HG03342 (cell line): ENCODE measurements around the gene CNOT1.
"Not testable (repeated sequence)": the region's sequence is repeated elsewhere in the genome, so short reads cannot be mapped to it uniquely, and the experiment has no call there.

Experiments used
- ATAC-seq: cut with Tn5 transposase; IDR thresholded peaks from one replicate; pipeline ENCODE4 v1.9.1; 2021; ENCODE audit warnings: mild to moderate bottlenecking, moderate library complexity; ENCODE audit not compliant: unreplicated experiment

Gene CNOT1

GRCh38 chr16:58629733-58630640 lies at the start of gene CNOT1:
Gene CNOT1, minus strand, starts transcription at chr16:58629826. Its CDS starts 30,489 bp downstream, at chr16:58599337.
- ATAC-seq = peak; percentile 85

- ATAC-seq = no peak
Measured at GRCh38 chr16:58678716-58679115, 49.1 kb upstream of the CNOT1 start.

- no peak for ATAC-seq
Measured at GRCh38 chr16:58678269-58678668, 48.6 kb upstream of the CNOT1 start.

GRCh38 chr16:58670946-58671583 lies 41.4 kb upstream of the CNOT1 start:
- no peak for ATAC-seq

- ATAC-seq = no peak
Measured at GRCh38 chr16:58670177-58670576, 40.6 kb upstream of the CNOT1 start.

- no peak for ATAC-seq
Measured at GRCh38 chr16:58665200-58665599, 35.6 kb upstream of the CNOT1 start.

GRCh38 chr16:58661199-58661830 lies 31.7 kb upstream of the CNOT1 start:
- ATAC-seq = peak; percentile 71

GRCh38 chr16:58659911-58660310 lies 30.3 kb upstream of the CNOT1 start:
- not testable (repeated sequence) for ATAC-seq

GRCh38 chr16:58658796-58659211 lies 29.2 kb upstream of the CNOT1 start:
- ATAC-seq = no peak

GRCh38 chr16:58656899-58657298 lies 27.3 kb upstream of the CNOT1 start:
- ATAC-seq = no peak

GRCh38 chr16:58655215-58655596 lies 25.6 kb upstream of the CNOT1 start:
- ATAC-seq = no peak

GRCh38 chr16:58654560-58655214 lies 25.1 kb upstream of the CNOT1 start:
- no peak for ATAC-seq

- ATAC-seq = no peak
Measured at GRCh38 chr16:58652741-58653140, 23.1 kb upstream of the CNOT1 start.

GRCh38 chr16:58651965-58652348 lies 22.3 kb upstream of the CNOT1 start:
- no peak for ATAC-seq

GRCh38 chr16:58649707-58650106 lies 20.1 kb upstream of the CNOT1 start:
- ATAC-seq = no peak

GRCh38 chr16:58647107-58647506 lies 17.5 kb upstream of the CNOT1 start:
- no peak for ATAC-seq

- ATAC-seq = no peak
Measured at GRCh38 chr16:58644765-58645487, 15.3 kb upstream of the CNOT1 start.

- ATAC-seq = no peak
Measured at GRCh38 chr16:58644108-58644507, 14.5 kb upstream of the CNOT1 start.

- no peak for ATAC-seq
Measured at GRCh38 chr16:58640949-58641348, 11.3 kb upstream of the CNOT1 start.

- ATAC-seq = no peak
Measured at GRCh38 chr16:58639836-58640235, 10.2 kb upstream of the CNOT1 start.

GRCh38 chr16:58639230-58639629 lies 9.6 kb upstream of the CNOT1 start:
- ATAC-seq = no peak
